ENCODE data around the gene PDZD2.

- no peak for TF ChIP-seq CTCF (IDR thresholded peaks at IDR 0.05)
- TF ChIP-seq POLR2A (IDR thresholded peaks at IDR 0.05), result no peak
Observed at GRCh38 chr5:31993165-31993961, 354.4 kb downstream of the PDZD2 start.

Data from prostate gland (tissue), 2 donors.